ENCODE data around the gene MRPL10.

The MRPL10 gene

DNA sequence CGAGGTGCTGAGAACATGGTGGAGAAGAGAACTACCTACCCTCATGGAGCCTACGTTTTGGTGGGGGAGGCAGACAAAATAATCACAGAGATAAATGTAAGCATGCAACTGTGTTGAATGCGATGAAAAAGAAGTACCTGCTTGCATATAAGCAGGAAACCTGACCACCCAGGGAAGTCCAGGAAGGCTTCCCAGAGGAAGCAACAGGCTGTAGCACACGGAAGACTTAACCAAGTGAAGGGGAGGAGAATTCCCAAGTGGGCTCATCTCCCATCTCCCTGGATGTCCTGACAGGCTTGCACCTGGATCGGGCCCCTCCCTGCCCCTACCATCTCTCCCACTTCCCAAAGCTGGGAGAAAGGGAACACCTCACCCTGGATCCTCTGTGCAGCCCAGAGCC, 7.7 kb upstream of the MRPL10 start:
- DNase-seq, result no peak

DNA sequence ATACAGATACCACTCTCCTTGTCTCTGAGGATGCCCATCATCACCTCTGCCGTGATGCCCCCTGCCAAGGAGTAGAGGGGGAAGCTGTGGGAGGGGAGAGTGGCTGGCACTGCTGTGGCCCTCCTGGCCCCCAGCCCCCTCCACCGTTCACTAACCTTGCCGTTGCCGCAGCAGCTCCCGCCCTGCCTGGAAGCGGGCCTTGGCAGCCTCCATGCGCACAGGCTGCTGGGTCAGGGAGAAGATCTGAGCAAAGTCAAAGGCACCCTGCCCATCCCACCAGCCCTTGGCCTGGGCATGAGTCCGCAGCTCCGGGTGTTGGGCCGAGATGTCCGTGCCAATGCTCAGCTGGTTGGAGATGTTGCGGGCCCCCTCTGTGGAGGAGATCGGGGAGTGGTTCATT, 7.3 kb upstream of the MRPL10 start:
- DNase-seq, result no peak

DNA sequence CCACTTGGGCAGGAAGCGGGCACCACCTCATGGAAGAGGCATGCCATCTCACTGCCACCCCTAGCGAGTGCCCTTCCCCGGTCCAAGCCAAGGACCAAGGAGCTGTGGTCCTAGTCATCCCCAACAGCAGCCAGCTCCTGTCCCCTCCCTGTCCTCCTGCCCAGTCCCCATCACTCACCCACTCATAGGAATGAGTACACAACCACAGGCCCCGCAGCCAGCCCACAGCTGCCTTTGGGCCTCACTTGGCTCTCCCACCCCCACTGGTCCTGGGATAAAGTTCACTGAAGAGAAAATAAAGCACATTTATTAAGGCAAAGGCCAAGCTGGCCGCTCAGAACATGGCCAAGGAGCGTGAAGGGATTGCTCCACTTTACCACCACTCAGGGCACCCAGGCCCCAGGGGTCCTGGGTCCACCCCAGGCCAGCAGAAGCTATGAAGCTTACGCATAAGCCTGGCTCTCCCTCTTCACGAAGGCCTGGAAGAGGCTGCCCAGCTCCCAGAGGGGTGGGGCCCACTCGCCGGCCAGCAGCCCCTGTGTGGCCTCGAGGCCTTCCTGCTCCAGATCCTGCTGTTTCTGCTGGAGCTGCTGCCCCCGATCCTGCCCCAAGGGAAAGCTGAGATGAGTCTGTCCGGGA, 6.2 kb upstream of the MRPL10 start:
- DNase-seq, result no peak

DNA sequence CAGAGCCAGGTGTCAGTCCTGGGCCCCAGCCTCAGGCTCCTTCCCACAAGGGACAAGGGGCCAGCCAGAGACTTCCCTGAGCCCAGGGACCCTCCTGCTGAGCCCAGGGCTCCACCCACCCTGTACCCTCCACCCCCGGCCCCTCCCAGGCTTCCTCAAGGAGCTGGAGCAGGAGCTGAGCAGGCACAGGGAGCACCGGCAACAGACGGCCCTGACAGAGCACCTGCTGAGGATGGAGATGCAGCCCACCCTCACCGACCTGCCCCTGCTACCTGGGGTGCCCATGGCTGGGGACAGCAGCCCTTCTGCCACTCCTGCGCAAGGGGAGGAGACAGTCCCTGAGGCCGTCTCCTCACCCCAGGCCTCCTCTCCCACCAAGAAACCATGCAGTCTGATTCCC, 5.3 kb upstream of the MRPL10 start:
- DNase-seq, result no peak

DNA sequence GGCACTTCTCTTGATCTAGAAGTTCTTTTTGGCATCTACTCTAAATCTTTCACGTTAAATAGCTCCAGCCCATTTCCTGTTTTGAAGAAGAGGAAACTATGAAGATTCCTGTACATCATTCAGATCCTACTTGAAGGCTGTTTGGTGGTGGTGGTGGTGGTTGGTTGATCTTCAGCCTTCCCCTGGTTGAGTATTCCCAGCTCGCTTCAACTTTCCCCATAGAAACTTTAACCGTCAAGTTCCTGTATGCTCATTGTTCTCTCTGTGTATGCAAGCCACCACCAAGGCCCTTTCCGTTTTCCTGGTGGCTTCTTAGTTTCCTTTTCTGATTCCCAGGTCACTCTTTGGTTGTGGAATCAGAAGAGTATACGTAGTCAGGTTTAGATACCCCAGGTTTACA, 3.4 kb upstream of the MRPL10 start:
- DNase-seq, result no peak

DNA sequence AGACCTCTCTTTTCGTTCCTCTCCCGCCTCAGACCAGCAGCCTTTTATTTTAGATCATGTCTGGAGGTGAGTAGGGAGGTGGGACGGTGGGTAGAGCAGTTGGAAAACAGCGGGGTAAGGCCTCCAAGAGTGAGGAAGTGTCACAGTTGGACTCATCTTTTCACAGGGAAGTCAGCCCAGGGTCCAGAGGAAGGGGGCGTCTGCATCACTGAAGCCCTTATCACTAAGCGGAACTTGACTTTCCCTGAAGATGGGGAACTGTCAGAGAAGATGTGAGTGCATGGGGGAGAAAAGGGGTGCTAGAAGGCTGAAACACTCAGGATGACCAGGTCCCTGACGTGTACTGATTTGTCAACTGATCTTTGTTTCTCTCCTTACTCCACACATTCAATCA, 590 bp upstream of the MRPL10 start:
- DNase-seq, result no peak

DNA sequence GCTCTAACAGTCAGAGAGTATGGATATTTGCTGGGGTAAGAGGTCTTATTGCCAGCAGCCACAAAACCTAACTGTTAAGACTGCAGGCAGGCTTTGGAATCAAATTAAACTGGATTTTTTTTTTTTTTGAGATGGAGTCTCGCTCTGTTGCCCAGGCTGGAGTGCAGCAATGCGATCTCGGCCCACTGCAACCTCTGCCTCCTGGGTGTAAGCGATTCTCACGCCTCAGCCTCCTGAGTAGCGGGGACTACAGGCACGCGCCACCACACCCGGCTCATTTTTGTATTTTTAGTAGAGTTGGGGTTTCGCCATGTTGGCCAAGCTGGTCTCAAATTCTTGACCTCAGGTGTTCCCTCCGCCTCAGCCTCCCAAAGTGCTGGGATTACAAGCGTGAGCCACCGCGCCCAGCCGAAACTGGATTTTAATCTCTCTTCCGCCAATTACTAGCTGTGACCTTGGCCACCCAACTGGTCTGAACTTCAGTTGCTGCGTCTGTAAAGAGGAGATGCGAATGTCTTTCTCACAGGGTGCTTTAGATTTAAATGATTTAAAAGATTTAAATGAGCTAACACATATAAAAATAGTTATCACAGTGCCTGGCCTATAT, 842 bp downstream of the MRPL10 start:
- no peak for DNase-seq

DNA sequence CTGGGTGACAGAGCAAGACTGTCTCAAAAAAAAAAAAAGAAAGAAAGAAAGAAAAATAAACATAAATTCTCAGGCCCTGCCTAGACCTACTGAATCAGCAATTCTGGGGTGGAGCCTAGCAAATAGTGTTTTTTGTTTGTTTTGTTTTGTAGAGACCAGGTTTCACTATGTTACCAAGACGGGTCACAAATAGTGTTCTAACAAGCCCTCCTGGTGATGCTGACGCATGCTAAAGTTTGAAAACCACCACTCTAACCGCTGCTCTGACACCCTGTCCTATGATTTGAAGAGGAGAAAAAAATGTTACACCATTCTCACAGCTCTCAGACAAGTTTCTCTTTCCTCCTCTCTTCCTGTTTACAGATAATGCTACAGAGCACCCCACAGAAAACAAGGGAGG, 1.5 kb downstream of the MRPL10 start:
- DNase-seq, result no peak

DNA sequence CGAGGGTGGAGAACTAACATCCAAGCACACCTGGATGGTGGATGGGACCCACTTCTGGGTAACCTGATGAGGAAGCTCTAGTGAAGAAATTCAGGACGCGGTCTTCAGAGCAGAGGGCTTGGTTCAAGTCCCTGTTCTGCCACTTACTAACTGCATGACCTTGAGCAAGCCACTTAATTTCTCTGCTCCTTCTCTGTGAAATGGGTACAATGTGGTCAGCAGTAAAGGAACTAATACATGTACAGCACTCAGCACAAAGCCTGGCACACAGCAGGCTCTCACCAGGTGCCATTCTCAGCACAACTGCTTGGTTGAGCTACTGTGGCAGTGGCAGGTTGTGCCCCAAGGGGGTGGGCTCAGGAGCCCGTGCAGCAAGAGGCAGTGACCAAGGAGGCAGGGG, 7.8 kb downstream of the MRPL10 start:
- no peak for DNase-seq

DNA sequence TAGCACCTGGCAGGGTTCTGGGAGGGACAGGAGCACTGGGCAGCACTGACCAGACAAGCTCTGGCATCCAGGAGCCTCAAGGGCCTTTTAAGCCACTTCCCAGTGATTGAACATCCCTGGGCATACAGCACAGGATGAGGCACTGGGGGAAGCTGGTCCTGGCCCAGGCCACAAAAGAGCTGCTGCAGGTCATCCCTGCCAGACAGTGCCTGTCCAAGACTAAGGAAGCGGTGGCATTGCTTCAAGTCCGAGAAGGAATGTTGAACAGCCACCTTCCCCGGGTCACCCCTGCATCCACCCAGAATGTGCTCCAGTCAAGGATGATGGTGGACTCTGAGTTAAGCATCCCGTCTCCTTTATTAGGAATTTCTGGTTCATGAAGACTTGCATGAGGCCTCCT, 8.6 kb downstream of the MRPL10 start:
- DNase-seq, result no peak

DNA sequence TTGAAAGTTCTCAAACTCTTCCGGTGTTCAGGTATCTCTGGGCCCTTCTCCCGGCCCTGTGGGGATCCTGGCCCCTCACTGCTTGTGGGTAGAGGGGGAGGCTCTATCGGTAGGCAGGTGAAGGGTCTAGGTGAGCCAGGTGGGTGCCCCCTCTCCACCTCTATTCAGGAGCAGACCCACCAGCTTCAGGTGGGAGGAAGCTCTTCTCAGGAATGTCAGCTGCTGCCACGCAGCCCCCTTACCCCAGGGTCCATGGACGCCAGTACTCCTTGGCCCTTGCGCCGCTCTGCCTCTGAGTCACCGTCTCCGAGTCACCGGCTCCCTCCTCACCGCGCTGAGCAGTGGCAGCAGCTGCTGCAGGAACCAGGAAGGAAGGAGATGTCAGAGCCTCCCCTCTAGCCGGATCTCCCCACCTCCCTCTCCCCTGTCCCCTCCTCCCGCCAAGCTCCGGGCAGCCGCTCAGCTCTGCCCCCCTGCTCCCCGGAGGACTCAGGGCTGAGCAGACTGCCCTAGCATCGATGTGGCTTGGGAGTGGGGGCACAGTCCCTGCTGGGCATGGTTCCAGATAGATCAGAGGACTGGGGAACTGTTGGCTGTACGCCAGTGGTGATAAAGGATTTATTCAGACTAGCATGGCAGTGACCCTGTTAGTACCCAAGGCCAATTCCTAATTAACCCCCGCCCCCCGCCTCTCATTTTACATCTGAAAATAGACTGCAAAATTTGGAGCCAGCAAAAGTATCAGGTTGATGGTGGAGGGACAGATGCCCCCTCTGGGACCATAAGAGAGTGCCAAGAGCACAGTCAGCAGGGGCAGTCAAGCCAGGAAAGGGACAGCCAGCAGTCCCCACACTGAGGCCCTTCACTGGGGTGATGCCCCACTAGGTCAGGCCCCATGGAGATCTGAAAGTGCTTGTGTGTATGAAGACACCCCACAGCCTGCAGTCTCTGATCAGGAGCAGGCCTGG, 9.6 kb downstream of the MRPL10 start, which contains the start of gene OSBPL7:
OSBPL7 (minus strand) TSS at position 371 of the 968 bp plus-strand sequence. CDS start 1,516 bp downstream, outside the sequence.
- peak; percentile 69 to 91 for DNase-seq

DNA sequence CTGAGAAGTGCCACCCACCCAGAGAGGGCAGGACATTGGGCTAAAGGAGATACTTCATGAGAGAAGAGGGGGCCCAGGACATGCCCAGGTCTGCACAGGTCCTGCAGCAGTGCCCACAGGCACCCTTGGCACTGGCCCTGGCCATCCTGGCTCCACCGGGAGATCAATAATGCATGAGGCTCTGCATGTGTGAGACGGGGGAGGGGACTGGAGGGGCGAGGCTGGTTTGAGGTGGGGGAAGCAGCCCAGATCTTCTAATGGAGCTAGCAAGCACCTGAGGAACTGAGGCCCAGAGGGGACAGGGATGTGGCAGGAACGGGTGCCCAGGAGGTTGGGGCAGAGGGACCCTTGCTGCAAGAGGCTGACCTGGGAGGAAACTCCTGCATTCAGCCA, 10.3 kb downstream of the MRPL10 start:
- no peak for DNase-seq

DNA sequence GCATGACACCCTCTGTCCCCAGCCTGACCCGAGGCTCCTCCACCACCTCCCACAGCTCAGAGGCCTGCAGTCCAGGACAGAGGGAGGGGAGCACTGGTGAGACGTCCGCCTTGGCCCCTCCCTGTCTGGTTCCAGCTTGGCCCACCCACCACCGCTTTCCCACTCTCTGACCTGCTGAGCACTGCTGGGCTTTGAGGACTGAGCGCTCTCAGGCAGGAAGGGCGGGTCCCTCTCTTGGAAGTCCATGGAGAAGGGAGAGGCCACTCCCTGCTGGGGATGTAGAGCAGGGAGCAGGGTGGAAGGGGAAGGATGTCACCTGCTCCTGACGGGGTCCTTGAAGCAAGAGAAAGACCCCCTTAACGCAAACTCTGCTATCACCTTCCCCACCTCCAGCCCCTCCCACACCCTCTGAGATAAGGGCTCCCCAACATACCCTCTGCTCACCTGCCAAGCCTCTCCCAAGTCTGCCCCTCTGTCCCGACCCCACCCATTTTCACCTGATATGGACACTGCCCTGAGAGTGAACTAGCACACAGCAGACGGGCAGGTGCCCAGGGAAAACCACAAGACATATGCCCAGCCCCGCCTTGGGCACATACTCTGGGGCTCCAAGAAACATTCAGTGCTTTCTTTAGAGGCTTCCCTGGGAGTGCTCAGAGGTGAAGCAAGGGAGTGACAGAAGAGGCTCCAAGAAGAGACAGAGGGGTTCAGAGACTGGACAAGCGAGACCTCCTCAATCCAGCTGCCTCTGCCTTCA, 11.1 kb downstream of the MRPL10 start:
- DNase-seq, result no peak

DNA sequence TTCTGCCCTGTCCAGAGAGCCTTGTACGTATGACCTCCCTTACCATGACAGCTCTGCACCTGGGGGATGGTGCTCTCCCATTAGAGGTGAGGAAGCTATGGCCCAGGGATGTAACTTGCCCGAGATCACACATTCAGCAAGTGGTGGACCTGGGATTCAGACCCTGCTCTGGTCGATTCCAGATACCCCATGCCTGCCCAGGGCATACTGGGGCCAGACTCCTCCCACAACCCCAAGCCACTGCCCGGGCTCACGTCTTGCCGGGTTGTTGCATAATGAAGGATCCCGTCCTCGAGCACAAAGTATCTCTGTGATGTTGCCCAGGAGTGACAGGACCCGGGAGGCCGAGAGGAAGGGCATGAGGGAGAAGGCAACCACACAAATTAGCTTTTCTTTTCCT, 11.9 kb downstream of the MRPL10 start:
- DNase-seq, result no peak

DNA sequence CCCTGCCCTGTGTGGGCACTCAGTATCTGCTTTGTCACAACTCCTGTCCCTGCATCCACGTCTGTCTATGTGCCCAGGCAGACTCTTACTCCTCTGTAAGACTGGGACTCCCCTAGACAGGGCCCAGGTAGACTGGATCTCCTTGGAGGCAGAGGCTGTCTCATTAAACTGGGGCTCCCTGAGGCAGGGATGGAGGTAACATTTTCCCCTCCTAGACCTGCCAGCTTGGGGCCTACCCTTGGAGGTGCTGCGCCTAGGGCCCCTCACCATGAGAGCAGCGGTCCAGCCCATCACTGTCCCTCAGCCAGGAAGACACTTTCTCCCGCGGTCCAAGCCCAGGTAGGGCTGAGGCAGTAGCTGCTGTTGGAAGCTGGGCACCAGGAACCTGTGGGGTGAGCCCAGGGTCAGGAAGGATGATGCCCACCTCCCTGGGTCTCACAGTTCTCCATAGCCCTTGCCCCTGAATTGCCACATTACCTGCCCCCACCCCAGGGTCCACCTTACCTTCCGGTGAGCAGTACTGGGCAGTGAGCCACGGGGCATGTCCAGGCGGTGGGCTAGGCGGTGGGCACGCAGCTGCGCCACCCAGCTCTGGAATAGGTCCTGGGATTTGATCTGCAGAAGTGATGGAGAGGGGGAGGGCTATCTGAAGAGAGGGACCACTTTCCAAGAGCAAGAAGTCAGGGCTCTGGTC, 13.2 kb downstream of the MRPL10 start:
- no peak for DNase-seq

DNA sequence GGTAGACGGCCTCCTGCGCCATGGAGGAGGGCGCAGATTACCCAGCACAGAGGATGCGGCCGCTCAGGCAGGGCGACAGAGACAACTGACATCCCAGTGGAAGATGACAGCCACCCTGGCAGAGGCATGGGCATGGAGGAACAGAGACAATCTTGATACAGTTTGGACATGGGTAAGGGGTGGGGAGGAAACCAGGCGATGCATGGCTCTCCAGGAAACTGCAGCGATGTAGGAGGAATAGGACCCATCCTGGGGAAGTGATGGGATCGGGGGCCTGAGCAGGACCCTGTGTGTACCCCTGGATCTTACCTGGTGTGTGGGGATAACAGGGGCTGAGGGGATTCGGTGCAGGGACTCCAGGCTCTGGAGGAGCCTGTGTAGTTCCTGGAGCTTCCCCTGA, 14.4 kb downstream of the MRPL10 start:
- no peak for DNase-seq

DNA sequence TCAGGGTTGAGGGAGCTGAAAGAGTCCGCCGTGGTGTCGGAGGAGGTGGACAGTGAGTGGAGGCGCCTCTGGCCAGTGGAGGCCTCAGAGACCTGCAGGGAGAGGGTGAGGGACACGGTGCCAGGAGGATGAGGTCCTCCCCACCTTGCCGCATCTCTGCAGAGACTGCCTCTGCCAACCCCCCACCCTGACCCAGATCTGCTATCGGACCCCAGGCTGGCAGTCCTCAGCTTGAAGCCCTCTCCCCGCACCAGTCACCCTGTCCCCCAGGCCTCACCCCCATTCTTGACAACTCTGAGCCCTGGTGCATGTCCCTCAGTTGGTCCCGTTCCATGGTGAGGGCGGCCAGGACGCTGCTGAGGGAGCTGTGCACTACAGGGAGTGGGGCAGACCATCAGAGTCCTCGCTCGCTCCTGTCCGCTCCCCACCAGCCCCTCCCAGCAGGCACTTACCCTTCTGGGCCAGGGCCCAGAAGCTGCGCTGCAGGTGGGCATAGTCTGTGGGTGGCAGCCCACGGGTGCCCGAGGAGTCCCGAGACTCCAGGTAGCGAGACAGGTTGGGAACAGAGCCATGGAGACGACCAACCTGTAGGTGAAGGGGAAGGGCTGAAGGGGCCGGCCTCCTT, 15.1 kb downstream of the MRPL10 start:
- DNase-seq, result no peak

DNA sequence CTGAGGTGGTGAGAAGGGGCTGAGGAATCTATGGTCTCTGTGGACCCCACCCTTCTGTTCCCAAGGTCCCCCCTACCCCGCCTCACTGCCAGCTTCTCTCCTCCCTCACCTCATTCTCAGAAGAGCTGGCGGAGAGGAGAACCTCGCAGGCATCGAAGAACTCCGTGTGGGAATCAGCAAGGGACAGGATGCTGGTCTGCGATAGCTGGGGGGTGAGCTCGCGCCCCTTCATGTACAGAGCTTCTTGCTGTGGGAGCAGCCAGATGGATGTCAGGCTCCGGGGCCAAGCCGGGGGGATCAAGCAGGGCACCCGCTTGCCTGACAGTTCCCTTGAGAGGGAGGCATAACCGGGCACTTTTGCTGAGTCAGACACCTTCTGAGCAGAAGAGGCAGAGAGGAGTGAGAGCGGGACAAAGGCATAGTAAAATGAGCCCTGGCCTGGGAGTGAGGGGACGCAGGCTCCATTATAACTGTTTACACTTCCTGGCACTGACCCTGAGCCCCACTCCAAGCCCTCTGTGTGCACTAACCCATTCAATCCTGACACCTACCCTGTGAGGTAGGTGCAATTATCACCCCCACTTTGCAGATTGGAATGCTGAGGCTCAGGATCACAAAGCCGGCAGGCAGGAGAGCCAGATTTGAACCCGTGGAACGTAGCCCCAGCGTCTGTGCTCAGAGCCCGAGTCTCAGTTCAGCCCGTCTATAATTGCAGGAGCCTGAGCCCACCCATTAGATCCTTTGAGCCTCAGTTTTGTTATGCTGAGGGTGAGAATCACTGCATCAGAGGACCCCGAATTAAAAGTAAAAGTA, 16.0 kb downstream of the MRPL10 start:
- DNase-seq, result no peak

DNA sequence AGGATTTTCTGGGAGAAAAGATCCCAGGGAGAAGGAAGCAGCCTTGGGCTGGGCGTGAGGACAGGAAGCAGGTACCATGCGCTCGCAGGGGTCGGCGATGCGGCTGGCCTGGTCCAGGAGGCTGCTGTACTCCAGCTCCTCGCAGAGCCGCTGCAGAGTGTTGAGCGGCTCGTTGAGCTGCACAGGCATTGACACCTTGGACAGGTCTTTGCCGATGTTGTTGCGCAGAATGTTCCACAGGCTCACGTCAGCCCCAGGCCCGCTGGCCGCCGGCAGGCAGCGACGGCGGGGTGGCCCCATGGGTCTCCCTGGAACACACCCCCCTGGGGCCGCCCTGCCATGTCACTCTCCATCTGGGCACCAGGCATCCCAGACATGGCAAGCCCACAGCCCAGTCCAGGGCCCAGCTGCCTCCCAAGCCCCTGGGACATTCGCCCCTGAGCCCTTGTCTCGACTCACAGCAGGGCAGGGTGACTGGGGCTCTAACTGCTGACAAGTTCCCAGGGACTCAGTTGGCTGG, 17.8 kb downstream of the MRPL10 start:
- DNase-seq, result no peak

DNA sequence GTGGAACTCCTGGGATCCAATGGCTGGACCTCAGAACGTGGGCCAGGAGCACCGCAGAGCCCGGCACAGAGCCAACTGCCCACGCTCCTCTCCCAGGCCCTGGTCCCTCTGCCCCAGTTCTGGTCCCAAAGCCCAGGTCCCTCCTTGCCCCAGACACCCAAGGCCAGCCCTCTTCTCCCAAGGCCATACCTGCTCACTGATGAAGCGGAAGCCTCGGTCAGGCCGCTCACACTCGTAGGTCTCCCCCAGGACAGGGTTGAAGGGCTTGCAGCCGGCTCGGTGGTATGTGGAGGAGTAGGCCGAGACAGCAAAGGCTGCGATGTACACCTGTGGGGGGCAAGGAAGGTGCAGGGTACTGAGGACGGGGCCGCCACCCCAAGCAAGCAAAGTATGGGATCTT, 18.3 kb downstream of the MRPL10 start:
- no peak for DNase-seq
